ENCODE measurements around the gene TRABD. TPM values are rescaled to one million over a fixed set of nuclear protein-coding genes. Genes with fewer than 3 reads are reported as not detected.
A peak's percentile ranks its signal among the peaks of the same experiment; 100 is the strongest.
"Not testable (repeated sequence)": the region's sequence is repeated elsewhere in the genome, so short reads cannot be mapped to it uniquely, and the experiment has no call there.

TRABD gene, protein sequence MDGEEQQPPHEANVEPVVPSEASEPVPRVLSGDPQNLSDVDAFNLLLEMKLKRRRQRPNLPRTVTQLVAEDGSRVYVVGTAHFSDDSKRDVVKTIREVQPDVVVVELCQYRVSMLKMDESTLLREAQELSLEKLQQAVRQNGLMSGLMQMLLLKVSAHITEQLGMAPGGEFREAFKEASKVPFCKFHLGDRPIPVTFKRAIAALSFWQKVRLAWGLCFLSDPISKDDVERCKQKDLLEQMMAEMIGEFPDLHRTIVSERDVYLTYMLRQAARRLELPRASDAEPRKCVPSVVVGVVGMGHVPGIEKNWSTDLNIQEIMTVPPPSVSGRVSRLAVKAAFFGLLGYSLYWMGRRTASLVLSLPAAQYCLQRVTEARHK
- total RNA-seq (ENCODE audit: unreplicated experiment) = 33.1 TPM
- long read RNA-seq, transcript TRABD-201 (10 exons, 2,329 nt) = minor isoform, 5 of 28 reads
- long read RNA-seq, transcript TRABD-202 (10 exons, 2,272 nt) = major isoform, 16 of 28 reads
- long read RNA-seq, partial matches to known transcripts = 1 of 28 reads
- long read RNA-seq, other reads (novel, unspliced or antisense) = 5 of 28 reads

DNA sequence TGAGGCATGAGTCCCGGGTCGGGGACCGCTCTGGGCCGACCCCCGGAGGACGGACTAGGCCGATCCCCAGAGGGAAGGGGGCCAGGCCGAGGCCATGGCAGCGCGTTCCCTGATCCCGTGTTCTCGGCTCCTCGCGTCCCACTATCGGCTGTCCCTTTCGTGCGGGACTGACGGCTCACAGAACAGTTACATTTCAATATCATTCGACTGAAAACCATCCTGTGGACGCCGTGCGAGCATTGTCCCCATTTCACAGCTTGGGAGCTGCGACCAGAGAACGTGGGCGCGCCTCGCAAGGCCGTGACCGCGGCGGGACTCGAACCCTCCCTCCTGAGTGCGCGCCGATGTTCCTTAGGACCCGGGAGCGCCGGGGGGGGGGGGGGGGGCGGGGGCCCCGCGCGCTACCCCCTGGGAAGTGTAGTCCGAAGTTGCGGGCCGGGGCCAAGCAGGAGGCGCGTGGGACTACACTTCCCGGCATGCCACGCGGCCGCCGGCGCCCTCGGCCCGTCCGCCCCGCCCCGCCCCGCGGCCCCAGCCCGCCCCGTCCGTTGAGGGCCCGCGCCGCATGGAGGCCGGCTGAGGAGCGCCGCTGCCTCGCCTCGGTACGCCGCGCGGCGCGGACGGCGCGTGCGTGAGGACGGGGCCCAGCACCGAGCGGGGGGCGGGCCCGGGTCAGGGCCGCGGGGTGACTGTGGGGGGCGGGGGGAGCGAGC is at the start of gene TRABD:
Gene TRABD, plus strand, starts transcription at position 539 of the 713 bp plus-strand sequence. CDS start 7,148 bp downstream, outside the sequence.
- H3K36me3 Mint-ChIP-seq (ENCODE audit: low read depth, unreplicated experiment) = no peaks in the 10 kb centered on the region
- peaks cover 1% of the 10 kb centered on the region for H3K27me3 Mint-ChIP-seq (ENCODE audit: unreplicated experiment)
- TF ChIP-seq, protein P1, sequence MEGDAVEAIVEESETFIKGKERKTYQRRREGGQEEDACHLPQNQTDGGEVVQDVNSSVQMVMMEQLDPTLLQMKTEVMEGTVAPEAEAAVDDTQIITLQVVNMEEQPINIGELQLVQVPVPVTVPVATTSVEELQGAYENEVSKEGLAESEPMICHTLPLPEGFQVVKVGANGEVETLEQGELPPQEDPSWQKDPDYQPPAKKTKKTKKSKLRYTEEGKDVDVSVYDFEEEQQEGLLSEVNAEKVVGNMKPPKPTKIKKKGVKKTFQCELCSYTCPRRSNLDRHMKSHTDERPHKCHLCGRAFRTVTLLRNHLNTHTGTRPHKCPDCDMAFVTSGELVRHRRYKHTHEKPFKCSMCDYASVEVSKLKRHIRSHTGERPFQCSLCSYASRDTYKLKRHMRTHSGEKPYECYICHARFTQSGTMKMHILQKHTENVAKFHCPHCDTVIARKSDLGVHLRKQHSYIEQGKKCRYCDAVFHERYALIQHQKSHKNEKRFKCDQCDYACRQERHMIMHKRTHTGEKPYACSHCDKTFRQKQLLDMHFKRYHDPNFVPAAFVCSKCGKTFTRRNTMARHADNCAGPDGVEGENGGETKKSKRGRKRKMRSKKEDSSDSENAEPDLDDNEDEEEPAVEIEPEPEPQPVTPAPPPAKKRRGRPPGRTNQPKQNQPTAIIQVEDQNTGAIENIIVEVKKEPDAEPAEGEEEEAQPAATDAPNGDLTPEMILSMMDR (IDR thresholded peaks at IDR 0.05; ENCODE audit: unreplicated experiment) = no peak
- H3K27ac Mint-ChIP-seq (ENCODE audit: unreplicated experiment) = no peak within 1 kb of the TSS
- H3K4me1 Mint-ChIP-seq (ENCODE audit: unreplicated experiment) = peaks cover 3% of the 10 kb centered on the region
- no peaks in the 10 kb centered on the region for H3K9me3 Mint-ChIP-seq (ENCODE audit: unreplicated experiment)
- peak; percentile 89 for DNase-seq (ENCODE audit: low spot score)
- peak within 1 kb of the TSS; percentile 92 for H3K4me3 Mint-ChIP-seq (ENCODE audit: unreplicated experiment)

DNA sequence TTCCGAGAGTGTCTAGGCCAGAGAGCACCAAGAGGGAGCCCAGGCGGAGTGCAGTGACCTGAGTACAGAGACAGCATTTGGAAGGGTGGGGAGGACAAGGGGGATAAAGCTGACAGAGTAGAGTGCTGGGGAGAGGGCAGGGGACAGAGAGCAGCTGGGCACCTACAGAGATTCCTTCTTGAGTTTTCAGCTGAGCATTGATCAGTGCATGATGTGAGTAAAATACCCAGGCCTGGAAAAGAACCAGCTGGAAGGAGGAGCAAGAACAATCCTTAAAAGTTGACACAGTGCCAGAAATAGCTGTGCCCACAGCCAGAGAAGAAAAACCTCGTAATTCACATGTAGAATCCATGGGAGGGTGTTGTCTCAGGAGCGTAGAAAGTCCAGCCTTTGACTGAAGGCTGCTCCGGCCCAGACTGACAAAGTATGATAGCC is 49.1 kb upstream of the TRABD start:
- no peaks in the 10 kb centered on the region for H3K4me1 Mint-ChIP-seq (ENCODE audit: unreplicated experiment)

DNA sequence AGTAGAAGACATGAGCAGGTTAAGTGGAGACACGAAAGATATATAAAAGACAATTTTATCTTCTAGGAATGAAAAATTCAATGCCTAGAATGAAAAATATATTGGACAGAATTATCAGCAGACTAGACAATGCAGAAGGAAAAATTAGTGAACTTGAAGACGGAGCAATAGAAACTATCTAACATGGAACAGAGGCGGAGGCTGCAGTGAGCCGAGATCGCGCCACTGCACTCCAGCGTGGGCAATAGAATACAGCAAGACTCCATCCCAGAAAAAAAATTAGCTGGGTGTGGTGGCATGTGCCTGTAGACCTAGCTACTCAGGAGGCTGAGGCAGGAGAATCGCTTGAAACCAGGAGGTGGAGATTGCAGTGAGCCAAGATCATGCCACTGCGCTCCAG is 48.4 kb upstream of the TRABD start:
- DNase-seq (ENCODE audit: low spot score); H3K36me3 Mint-ChIP-seq (ENCODE audit: low read depth, unreplicated experiment); H3K4me1 Mint-ChIP-seq (ENCODE audit: unreplicated experiment); H3K27ac Mint-ChIP-seq (ENCODE audit: unreplicated experiment); H3K4me3 Mint-ChIP-seq (ENCODE audit: unreplicated experiment); H3K27me3 Mint-ChIP-seq (ENCODE audit: unreplicated experiment); H3K9me3 Mint-ChIP-seq (ENCODE audit: unreplicated experiment): not testable (repeated sequence)

More for the DNA sequence above, 49.1 kb upstream of the TRABD start:
- Mint-ChIP-seq H3K27me3 (ENCODE audit: unreplicated experiment) (no peaks in the 10 kb centered on the region), H3K36me3 (ENCODE audit: low read depth, unreplicated experiment) (no peaks in the 10 kb centered on the region), H3K4me3 (ENCODE audit: unreplicated experiment) (no peak overlapping the region), H3K9me3 (ENCODE audit: unreplicated experiment) (no peaks in the 10 kb centered on the region), H3K27ac (ENCODE audit: unreplicated experiment) (no peak overlapping the region)
- TF ChIP-seq, protein P1 (IDR thresholded peaks at IDR 0.05; ENCODE audit: unreplicated experiment) = no peak
- DNase-seq (ENCODE audit: low spot score) = no peak

DNA sequence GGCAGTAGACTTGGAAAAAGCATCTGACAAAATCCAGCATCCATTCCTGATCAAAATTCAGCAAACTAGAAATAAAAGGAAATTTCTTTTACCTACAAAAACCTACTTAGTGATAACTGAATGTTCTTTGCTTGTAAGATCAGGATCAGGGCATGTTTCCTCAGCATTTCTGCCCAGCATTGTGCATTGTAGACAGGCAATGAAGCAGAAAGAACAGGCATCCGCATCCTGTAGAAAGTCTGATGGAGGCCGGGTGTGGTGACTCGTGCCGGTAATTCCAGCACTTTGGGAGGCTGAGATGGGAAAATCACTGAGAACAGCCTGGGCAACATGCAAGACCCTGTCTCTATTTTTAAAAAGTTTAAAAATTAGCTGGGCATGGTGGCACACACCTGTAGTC is 47.7 kb upstream of the TRABD start:
- H3K4me1 Mint-ChIP-seq (ENCODE audit: unreplicated experiment) = peaks cover 2% of the 10 kb centered on the region

DNA sequence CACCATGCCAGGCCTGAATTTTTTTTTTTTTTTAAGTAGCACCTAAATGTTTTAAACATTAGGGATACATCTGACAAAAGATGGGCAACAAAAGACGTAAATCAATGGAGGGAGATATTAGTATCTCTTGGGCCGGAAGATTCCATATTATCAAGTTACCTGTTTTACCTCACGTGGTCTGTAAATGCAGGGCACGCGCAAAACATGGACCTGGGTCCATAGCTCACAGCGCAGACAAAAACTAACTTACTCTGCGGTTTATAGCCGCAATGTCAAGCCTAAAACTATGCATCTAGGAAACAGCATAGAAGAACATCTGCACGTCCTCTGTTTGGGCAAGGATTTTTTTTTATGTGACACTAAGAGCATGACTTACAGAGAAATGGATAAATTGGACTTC is 46.7 kb upstream of the TRABD start:
- Mint-ChIP-seq H3K4me3 (ENCODE audit: unreplicated experiment) (no peak overlapping the region), H3K27ac (ENCODE audit: unreplicated experiment) (no peak overlapping the region), H3K4me1 (ENCODE audit: unreplicated experiment) (peaks cover 2% of the 10 kb centered on the region), H3K36me3 (ENCODE audit: low read depth, unreplicated experiment) (no peaks in the 10 kb centered on the region), H3K27me3 (ENCODE audit: unreplicated experiment) (peaks cover 1% of the 10 kb centered on the region), H3K9me3 (ENCODE audit: unreplicated experiment) (no peaks in the 10 kb centered on the region)
- no peak for DNase-seq (ENCODE audit: low spot score)
- TF ChIP-seq, protein P1 (IDR thresholded peaks at IDR 0.05; ENCODE audit: unreplicated experiment) = no peak

More for the DNA sequence above, 47.7 kb upstream of the TRABD start:
- TF ChIP-seq, protein P1 (IDR thresholded peaks at IDR 0.05; ENCODE audit: unreplicated experiment) = no peak
- Mint-ChIP-seq H3K4me3 (ENCODE audit: unreplicated experiment) (no peak overlapping the region), H3K27me3 (ENCODE audit: unreplicated experiment) (peaks cover 1% of the 10 kb centered on the region), H3K27ac (ENCODE audit: unreplicated experiment) (no peak overlapping the region), H3K9me3 (ENCODE audit: unreplicated experiment) (no peaks in the 10 kb centered on the region), H3K36me3 (ENCODE audit: low read depth, unreplicated experiment) (no peaks in the 10 kb centered on the region)
- no peak for DNase-seq (ENCODE audit: low spot score)

Measured in endothelial cell (in vitro differentiated cells).